OCI-LY7 (cell line): ENCODE results near the gene AGFG1. TPM values are rescaled to one million over a fixed set of nuclear protein-coding genes. Genes with fewer than 3 reads are reported as not detected.

Experiments
- BruUV-seq: library from RNA; stranded (reverse); fragments of 400-500 nt; replicated peaks from 2 replicates; lab custom pipeline; 2021; lab: Mats Ljungman, UMichigan
- CTCF ChIA-PET: fragments of 300-600 bp; sonication (Branson Sonifier 250); formaldehyde crosslinking; loops from one replicate; lab custom pipeline; 2022; ENCODE audit warnings: antibody characterized with exemption; ENCODE audit not compliant: unreplicated experiment; lab: Charles Lee
- POLR2A ChIA-PET: fragments of 300-600 bp; sonication (Branson Sonifier 250); formaldehyde crosslinking; loops from one replicate; lab custom pipeline; 2022; ENCODE audit warnings: antibody characterized with exemption; lab: Charles Lee
- DNase-seq: peaks from one replicate; pipeline ENCODE4 v3.0.0-alpha.2; 2015; ENCODE audit warnings: low spot score
- H2AFZ ChIP-seq: fragments of 200-600 bp; sonication (generic), shearing (Covaris generic); 2 replicates; pipeline ENCODE4 v1.6.1; 2014; ENCODE audit warnings: mild to moderate bottlenecking, antibody characterized with exemption, low read length, moderate library complexity
- H3K27ac ChIP-seq: fragments of 200-600 bp; sonication (generic); 2 replicates; pipeline ENCODE4 v1.5.1; 2014; ENCODE audit warnings: mixed run types, low read depth, mild to moderate bottlenecking, moderate library complexity, low read length, inconsistent platforms; ENCODE audit not compliant: poor library complexity, severe bottlenecking
- H3K36me3 ChIP-seq: fragments of 200-600 bp; sonication (generic); 2 replicates; pipeline ENCODE4 v1.6.1; 2014; ENCODE audit warnings: mild to moderate bottlenecking, antibody characterized with exemption, low read length, moderate library complexity, mixed read lengths; ENCODE audit not compliant: insufficient read depth
- H3K4me1 ChIP-seq: fragments of 200-600 bp; sonication (generic); 2 replicates; pipeline ENCODE4 v1.5.1; 2014; ENCODE audit warnings: mild to moderate bottlenecking, low read length; ENCODE audit not compliant: insufficient read depth, poor library complexity, severe bottlenecking
- H3K4me2 ChIP-seq: fragments of 200-600 bp; sonication (generic); 2 replicates; pipeline ENCODE4 v1.6.1; 2014; ENCODE audit warnings: mild to moderate bottlenecking, low read length
- H3K4me3 ChIP-seq: fragments of 200-600 bp; sonication (generic); 2 replicates; pipeline ENCODE4 v1.5.1; 2014; ENCODE audit warnings: mild to moderate bottlenecking, low read depth, low read length; ENCODE audit not compliant: poor library complexity, severe bottlenecking
- H3K79me2 ChIP-seq: fragments of 200-600 bp; sonication (generic); 2 replicates; pipeline ENCODE4 v1.6.1; 2016; ENCODE audit warnings: low read depth, mild to moderate bottlenecking, low read length, moderate library complexity, mixed read lengths; ENCODE audit not compliant: insufficient read depth
- H3K9me2 ChIP-seq: fragments of 200-600 bp; sonication (generic); 2 replicates; pipeline ENCODE4 v1.6.1; 2016; ENCODE audit warnings: mild to moderate bottlenecking, low read length, mixed read lengths; ENCODE audit not compliant: insufficient read depth
- H3K9me3 ChIP-seq: fragments of 200-600 bp; sonication (generic); 2 replicates; pipeline ENCODE4 v1.6.1; 2014; ENCODE audit warnings: mild to moderate bottlenecking, mixed run types, low read length, mixed read lengths
- H4K20me1 ChIP-seq: fragments of 200-600 bp; sonication (generic); 2 replicates; pipeline ENCODE4 v1.6.1; 2014; ENCODE audit warnings: mild to moderate bottlenecking, antibody characterized with exemption, low read length, moderate library complexity, mixed read lengths; ENCODE audit not compliant: insufficient read depth
- CTCF ChIP-seq: fragments of 200-600 bp; sonication (generic); conservative IDR thresholded peaks from 2 replicates; pipeline ENCODE4 v1.5.1; 2014; ENCODE audit warnings: mild to moderate bottlenecking, antibody characterized with exemption, low read length, moderate library complexity, mixed read lengths
- EZH2phosphoT487 ChIP-seq: fragments of 200-600 bp; sonication (generic); IDR thresholded peaks from 2 replicates; pipeline ENCODE4 v1.6.1; 2018; ENCODE audit warnings: low read depth, borderline replicate concordance, mild to moderate bottlenecking, mixed run types, antibody characterized with exemption, low read length, moderate library complexity, mixed read lengths
- intact Hi-C: fragments of 100-400 bp; cut with micrococcal nuclease; formaldehyde crosslinking; loops from one replicate; pipeline ENCODE4 v1.10.0; 2022; ENCODE audit not compliant: unreplicated experiment
- total RNA-seq, 2 experiments: library from RNA; depleted of rRNA in 1 of 2; stranded (reverse); fragments of >200 nt in 1 of 2; shearing (Covaris generic) in 1 of 2; gene quantifications; 2 replicates each; pipeline ENCODE4 v1.2.3, GENCODE V29; 2014 to 2022

Gene AGFG1
- total RNA-seq, 2 experiments from 2014 or later = 37.6 to 65.4 TPM

DNA sequence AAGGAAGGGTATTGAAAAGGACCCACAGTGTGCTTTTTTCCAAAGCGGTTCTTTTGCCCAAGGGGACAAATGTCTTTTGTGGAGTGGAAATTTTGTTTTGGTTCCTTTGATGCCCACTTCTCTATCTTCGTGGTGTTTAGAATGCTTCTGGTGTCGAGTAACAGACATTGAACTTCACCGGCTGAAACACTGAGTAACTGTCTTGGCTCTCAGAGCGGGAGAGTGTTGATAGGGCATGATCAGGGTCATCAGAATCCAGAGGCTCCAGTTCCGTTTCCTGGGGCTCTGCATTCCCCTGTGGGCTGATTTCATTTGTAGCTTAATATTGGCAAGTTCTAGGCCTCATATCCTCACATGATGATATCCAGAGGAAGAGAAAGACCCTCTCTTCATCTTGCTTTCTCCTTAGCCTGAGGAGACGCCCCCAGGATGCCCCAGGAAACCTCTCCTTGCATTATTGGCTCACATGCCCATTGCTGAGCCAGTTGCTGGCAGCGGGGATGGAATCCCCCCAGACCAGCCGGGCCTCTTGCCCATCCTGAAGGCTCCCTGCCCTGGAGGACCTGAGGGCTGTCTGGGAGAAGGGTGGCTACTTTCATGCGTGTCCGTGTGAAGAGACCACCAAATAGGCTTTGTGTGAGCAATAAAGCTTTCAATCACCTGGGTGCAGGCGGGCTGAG is 27.9 kb upstream of the AGFG1 start:
- intact Hi-C loops = no loop called here
- no peaks in the 10 kb centered on the region for H3K36me3 ChIP-seq
- H3K9me3 ChIP-seq = no peaks in the 10 kb centered on the region
- no peak for DNase-seq
- no peak for TF ChIP-seq CTCF
- TF ChIP-seq EZH2phosphoT487 = no peak
- no peak overlapping the region for H3K4me2 ChIP-seq
- ChIA-PET POLR2A (no interaction called here), CTCF (no interaction called here)
- no TSS peak for BruUV-seq
- H2AFZ ChIP-seq = no peak overlapping the region
- H3K9me2 ChIP-seq = no peaks in the 10 kb centered on the region
- H4K20me1 ChIP-seq = no peaks in the 10 kb centered on the region
- H3K79me2 ChIP-seq = no peaks in the 10 kb centered on the region
- H3K4me1 ChIP-seq = no peaks in the 10 kb centered on the region
- H3K27ac ChIP-seq = no peak overlapping the region
- no peak overlapping the region for H3K4me3 ChIP-seq

GRCh38 chr2:227447606-227448005 is 24.4 kb upstream of the AGFG1 start:
- ChIA-PET POLR2A (interaction anchor here (0.6 to 0.7 kb wide), 2 partner anchors 24 to 48 kb away, joined by 3 to 5 read pairs; no protein-coding TSS in a partner anchor), CTCF (no interaction called here)
- no peaks in the 10 kb centered on the region for H4K20me1 ChIP-seq

More at GRCh38 chr2:227447606-227448005, 24.4 kb upstream of the AGFG1 start:
- TF ChIP-seq CTCF (no peak), EZH2phosphoT487 (no peak)
- Histone ChIP-seq H3K27ac (no peak overlapping the region), H3K36me3 (no peaks in the 10 kb centered on the region), H3K79me2 (no peaks in the 10 kb centered on the region), H3K4me3 (no peak overlapping the region), H3K4me2 (no peak overlapping the region), H3K9me3 (no peaks in the 10 kb centered on the region), H3K9me2 (no peaks in the 10 kb centered on the region), H2AFZ (no peak overlapping the region), H3K4me1 (no peaks in the 10 kb centered on the region)
- DNase-seq = no peak
- BruUV-seq = no TSS peak
- intact Hi-C loops = no loop called here
